MCF 10A (cell line): ENCODE data around the gene CHST15. TPM values are rescaled to one million over a fixed set of nuclear protein-coding genes. Genes with fewer than 3 reads are reported as not detected.

Source experiments
- BruUV-seq: library from RNA; stranded (reverse); fragments of 400-500 nt; replicated peaks from 2 replicates; lab custom pipeline; 2021; lab: Mats Ljungman, UMichigan
- CTCF ChIA-PET: fragments of 300-600 bp; sonication (Branson Sonifier 250); formaldehyde crosslinking; extraction: SDS; loops from one replicate; lab custom pipeline; 2021; ENCODE audit warnings: antibody characterized with exemption, inconsistent platforms; lab: Yijun Ruan, JAX
- POLR2A ChIA-PET: fragments of 300-600, 350-650 bp; sonication (Branson Sonifier 250); formaldehyde crosslinking; extraction: SDS; loops from one replicate; lab custom pipeline; 2020; ENCODE audit warnings: antibody characterized with exemption, inconsistent platforms; lab: Yijun Ruan, JAX
- DNase-seq: peaks from one replicate; pipeline ENCODE4 v3.0.0-alpha.2; 2018; ENCODE audit not compliant: unreplicated experiment
- H3K27ac Mint-ChIP-seq: one replicate; pipeline ENCODE4 v1.8.0; 2022; ENCODE audit warnings: mild to moderate bottlenecking, low read depth, mixed read lengths; ENCODE audit not compliant: unreplicated experiment
- H3K27me3 Mint-ChIP-seq: one replicate; pipeline ENCODE4 v1.8.0; 2022; ENCODE audit warnings: mixed read lengths; ENCODE audit not compliant: insufficient read depth, unreplicated experiment
- H3K36me3 Mint-ChIP-seq: one replicate; pipeline ENCODE4 v1.8.0; 2022; ENCODE audit warnings: mild to moderate bottlenecking, moderate library complexity, mixed read lengths; ENCODE audit not compliant: insufficient read depth, unreplicated experiment
- H3K4me1 Mint-ChIP-seq: one replicate; pipeline ENCODE4 v1.8.0; 2022; ENCODE audit warnings: mixed read lengths; ENCODE audit not compliant: insufficient read depth, unreplicated experiment
- H3K4me3 Mint-ChIP-seq: one replicate; pipeline ENCODE4 v1.8.0; 2022; ENCODE audit warnings: mild to moderate bottlenecking, moderate library complexity, mixed read lengths; ENCODE audit not compliant: unreplicated experiment
- H3K9me3 Mint-ChIP-seq: one replicate; pipeline ENCODE4 v1.8.0; 2022; ENCODE audit warnings: mixed read lengths; ENCODE audit not compliant: unreplicated experiment
- intact Hi-C: fragments of 100-400 bp; cut with micrococcal nuclease; formaldehyde crosslinking; loops from 2 replicates; pipeline ENCODE4 v1.14.1; 2022
- total RNA-seq: library from RNA; stranded (reverse); gene quantifications from 2 replicates; pipeline ENCODE4 v1.2.3, GENCODE V29; 2022
- TF ChIP-seq, protein P1 (sequence below): fragments of 200-600 bp; IDR thresholded peaks from one replicate; pipeline ENCODE4 v1.8.0; 2022; ENCODE audit warnings: antibody characterized with exemption, mild to moderate bottlenecking; ENCODE audit not compliant: unreplicated experiment

Gene CHST15
- total RNA-seq, 1 experiment from 2014 or later, result 32.8 TPM

DNA sequence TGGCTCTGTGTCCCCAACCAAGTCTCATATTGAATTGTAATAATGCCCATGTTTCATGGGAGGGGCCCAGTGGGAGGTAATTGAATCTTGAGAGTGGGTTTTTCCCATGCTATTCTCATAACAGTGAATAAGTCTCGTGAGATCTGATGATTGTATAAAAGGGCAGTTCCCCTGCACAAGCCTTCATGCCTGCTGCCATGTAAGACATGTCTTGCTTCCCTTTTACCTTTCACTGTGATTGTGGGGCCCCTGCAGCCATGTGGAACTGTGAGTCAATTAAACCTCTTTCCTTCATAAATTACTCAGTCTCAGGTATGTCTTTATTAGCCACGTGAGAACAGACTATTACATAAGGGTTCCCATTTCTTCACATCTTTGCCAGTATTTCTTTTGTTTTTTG lies 104.7 kb downstream of the CHST15 start:
- Mint-ChIP-seq H3K36me3 (peaks cover 2% of the 10 kb centered on the region), H3K9me3 (no peaks in the 10 kb centered on the region), H3K27me3 (peaks cover 40% of the 10 kb centered on the region), H3K27ac (no peak overlapping the region), H3K4me1 (peaks cover 10% of the 10 kb centered on the region), H3K4me3 (no peak overlapping the region)
- TF ChIP-seq, protein P1, sequence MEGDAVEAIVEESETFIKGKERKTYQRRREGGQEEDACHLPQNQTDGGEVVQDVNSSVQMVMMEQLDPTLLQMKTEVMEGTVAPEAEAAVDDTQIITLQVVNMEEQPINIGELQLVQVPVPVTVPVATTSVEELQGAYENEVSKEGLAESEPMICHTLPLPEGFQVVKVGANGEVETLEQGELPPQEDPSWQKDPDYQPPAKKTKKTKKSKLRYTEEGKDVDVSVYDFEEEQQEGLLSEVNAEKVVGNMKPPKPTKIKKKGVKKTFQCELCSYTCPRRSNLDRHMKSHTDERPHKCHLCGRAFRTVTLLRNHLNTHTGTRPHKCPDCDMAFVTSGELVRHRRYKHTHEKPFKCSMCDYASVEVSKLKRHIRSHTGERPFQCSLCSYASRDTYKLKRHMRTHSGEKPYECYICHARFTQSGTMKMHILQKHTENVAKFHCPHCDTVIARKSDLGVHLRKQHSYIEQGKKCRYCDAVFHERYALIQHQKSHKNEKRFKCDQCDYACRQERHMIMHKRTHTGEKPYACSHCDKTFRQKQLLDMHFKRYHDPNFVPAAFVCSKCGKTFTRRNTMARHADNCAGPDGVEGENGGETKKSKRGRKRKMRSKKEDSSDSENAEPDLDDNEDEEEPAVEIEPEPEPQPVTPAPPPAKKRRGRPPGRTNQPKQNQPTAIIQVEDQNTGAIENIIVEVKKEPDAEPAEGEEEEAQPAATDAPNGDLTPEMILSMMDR, result no peak
- BruUV-seq, result no TSS peak
- ChIA-PET POLR2A (no interaction called here), CTCF (interaction anchor here (0.7 to 3.0 kb wide), 2 partner anchors 62 to 401 kb away, joined by 3 to 15 read pairs; no protein-coding TSS in a partner anchor)
- DNase-seq, result no peak
- intact Hi-C loops, result no loop called here

DNA sequence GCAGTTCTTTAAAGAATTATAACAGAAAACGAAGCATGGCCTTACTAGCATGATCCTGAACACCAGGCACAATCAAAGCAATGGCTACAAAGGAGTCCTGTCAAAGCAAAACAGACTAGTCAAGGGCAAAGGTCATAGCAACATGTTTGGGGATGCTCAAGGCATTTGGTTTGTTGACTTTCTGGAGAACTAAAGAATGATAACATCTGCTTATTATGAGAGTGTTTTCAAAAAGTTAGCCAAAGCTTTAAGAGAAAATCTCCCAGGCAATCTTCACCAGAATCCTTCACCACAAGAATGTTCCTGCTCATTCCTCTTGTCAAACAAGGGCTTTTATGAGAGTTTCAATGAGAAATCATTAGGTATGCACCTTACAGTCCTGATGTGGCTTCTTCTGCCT lies 106.7 kb downstream of the CHST15 start:
- POLR2A ChIA-PET, result no interaction called here
- Mint-ChIP-seq H3K36me3 (no peaks in the 10 kb centered on the region), H3K9me3 (no peaks in the 10 kb centered on the region), H3K27me3 (peaks cover 52% of the 10 kb centered on the region), H3K4me1 (peaks cover 6% of the 10 kb centered on the region), H3K27ac (no peak overlapping the region), H3K4me3 (no peak overlapping the region)
- DNase-seq, result no peak
- no TSS peak for BruUV-seq
- intact Hi-C loops, result no loop called here
- CTCF ChIA-PET, result interaction anchor here (0.6 to 3.0 kb wide), 5 partner anchors 8 to 403 kb away, joined by 3 to 15 read pairs (median 5); no protein-coding TSS in a partner anchor
- TF ChIP-seq, protein P1, result no peak

DNA sequence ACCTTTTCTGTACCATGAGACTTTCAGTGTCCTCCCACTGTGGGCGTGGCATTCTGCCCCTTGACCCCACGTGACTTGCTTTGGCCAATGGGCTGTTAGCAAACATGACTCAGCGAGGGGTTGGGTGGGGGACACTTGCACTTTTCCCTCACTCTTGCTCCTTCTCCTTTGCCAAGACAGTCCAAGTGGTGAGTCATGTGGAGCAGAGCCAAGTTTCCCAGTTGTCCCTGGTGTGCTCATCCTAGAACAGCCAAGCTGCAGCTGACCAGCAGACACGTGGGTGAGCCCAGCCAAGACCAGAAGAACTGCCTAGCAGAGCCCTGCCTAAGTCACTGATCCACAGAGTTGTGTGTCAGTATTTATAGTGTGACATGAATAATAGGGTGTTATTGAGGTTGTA lies 119.0 kb downstream of the CHST15 start:
- TF ChIP-seq, protein P1, result no peak
- BruUV-seq, result no TSS peak
- Mint-ChIP-seq H3K4me1 (no peaks in the 10 kb centered on the region), H3K27ac (no peak overlapping the region), H3K27me3 (peaks cover 51% of the 10 kb centered on the region), H3K9me3 (peaks cover 14% of the 10 kb centered on the region), H3K4me3 (no peak overlapping the region), H3K36me3 (no peaks in the 10 kb centered on the region)
- intact Hi-C loops, result no loop called here
- DNase-seq, result peak; percentile 90
- POLR2A ChIA-PET, result no interaction called here
- CTCF ChIA-PET, result interaction anchor here (0.6 to 3.2 kb wide), 2 partner anchors 129 to 392 kb away, joined by 3 to 18 read pairs; no protein-coding TSS in a partner anchor

DNA sequence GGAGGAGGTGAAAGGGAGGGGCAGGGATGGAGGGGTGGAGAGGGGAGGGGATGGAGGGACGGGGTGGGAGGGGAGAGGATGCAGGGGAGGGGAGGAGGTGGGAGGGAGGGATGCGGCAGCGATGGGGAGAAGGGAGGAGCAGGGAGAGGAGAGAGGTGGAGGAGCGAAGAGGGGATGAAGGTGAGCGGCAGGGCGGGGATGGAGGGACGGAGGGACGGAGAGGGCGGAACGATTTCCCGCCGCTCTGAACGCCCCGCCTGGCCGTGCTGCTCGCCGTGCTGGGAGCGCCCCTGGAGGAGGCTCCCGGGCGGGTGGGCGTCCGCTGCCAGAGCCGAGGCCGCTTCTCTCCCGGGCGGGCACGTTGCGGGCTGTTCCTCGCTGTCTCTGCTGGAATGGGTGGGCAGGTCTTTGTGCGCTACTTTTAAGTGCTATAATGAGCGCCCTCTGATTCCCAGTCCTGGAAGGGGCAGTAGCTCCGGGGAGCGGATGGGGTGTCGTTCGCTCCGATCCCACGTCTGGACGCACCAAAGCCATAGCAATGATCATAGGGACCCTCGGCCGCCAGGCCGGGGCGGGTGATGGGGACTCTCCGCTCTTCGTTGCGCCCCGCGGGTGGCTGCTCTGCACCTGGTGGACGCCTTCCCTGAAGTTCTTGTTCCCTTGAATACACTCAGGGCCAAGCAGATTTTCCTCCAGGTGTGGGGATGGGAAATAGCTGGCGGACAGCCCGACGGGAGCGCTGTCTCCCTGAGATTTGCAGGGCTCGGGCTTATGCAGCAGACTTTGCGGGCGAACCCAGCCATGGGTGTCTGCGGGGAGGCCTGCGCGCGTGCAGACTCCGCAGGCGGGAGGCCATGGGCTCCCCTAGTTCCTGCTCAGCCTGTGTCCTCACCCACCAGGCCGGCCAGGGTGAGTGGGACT lies 120.7 kb downstream of the CHST15 start:
- Mint-ChIP-seq H3K27ac (no peak overlapping the region), H3K4me3 (no peak overlapping the region), H3K36me3 (no peaks in the 10 kb centered on the region), H3K4me1 (no peaks in the 10 kb centered on the region), H3K27me3 (peaks cover 51% of the 10 kb centered on the region), H3K9me3 (peaks cover 14% of the 10 kb centered on the region)
- ChIA-PET CTCF (interaction anchor here (0.6 to 3.2 kb wide), 4 partner anchors 9 to 411 kb away, joined by 3 to 18 read pairs (median 4); no protein-coding TSS in a partner anchor), POLR2A (no interaction called here)
- TF ChIP-seq, protein P1, result no peak
- BruUV-seq, result no TSS peak
- DNase-seq, result no peak
- intact Hi-C loops, result no loop called here
